WTC11 (cell line): Measurements from ENCODE around the gene ANKK1. TPM values are rescaled to one million over a fixed set of nuclear protein-coding genes. Genes with fewer than 3 reads are reported as not detected.

ENCODE experiments used
- ATAC-seq: fragments of 200-7000 bp; cut with Tn5 transposase; 2 replicates; pipeline ENCODE4 v1.10.0; 2021; ENCODE audit warnings: mild to moderate bottlenecking, moderate library complexity
- CTCF ChIA-PET: fragments of 300-600 bp; sonication (Branson Sonifier 250); formaldehyde crosslinking; loops from one replicate; lab custom pipeline; 2021; ENCODE audit warnings: antibody characterized with exemption; lab: Charles Lee
- POLR2A ChIA-PET: fragments of 350-600 bp; sonication (Branson Sonifier 250); formaldehyde crosslinking; loops from one replicate; lab custom pipeline; 2021; ENCODE audit warnings: antibody characterized with exemption; lab: Charles Lee
- DNase-seq: peaks from one replicate; pipeline ENCODE4 v3.0.0; 2021; ENCODE audit warnings: low spot score
- H3K27ac Mint-ChIP-seq: 2 replicates; pipeline ENCODE4 v1.8.0; 2021; ENCODE audit warnings: mixed read lengths
- H3K27me3 Mint-ChIP-seq: 2 replicates; pipeline ENCODE4 v1.8.0; 2021; ENCODE audit warnings: low read depth, mild to moderate bottlenecking, moderate library complexity, mixed read lengths
- H3K36me3 Mint-ChIP-seq: 2 replicates; pipeline ENCODE4 v1.8.0; 2021; ENCODE audit warnings: mixed read lengths
- H3K4me1 Mint-ChIP-seq: 2 replicates; pipeline ENCODE4 v1.8.0; 2022; ENCODE audit warnings: mixed read lengths
- H3K4me3 Mint-ChIP-seq: 2 replicates; pipeline ENCODE4 v1.8.0; 2021; ENCODE audit warnings: mild to moderate bottlenecking, moderate library complexity, mixed read lengths
- H3K9me3 Mint-ChIP-seq: 2 replicates; pipeline ENCODE4 v1.8.0; 2021; ENCODE audit warnings: mixed read lengths
- CBFB ChIP-seq: sonication (generic); formaldehyde crosslinking; IDR thresholded peaks from 2 replicates; pipeline ENCODE4 v1.8.1; 2022; ENCODE audit warnings: mild to moderate bottlenecking, low read depth, missing genetic modification reagents
- CREB1 ChIP-seq: sonication (generic); formaldehyde crosslinking; IDR thresholded peaks from 2 replicates; pipeline ENCODE4 v1.8.0; 2023; ENCODE audit warnings: mild to moderate bottlenecking, missing genetic modification reagents
- CREM ChIP-seq: sonication (generic); formaldehyde crosslinking; IDR thresholded peaks from 2 replicates; pipeline ENCODE4 v1.8.1; 2022; ENCODE audit warnings: mild to moderate bottlenecking, missing genetic modification reagents, moderate library complexity
- E2F1 ChIP-seq: sonication (generic); formaldehyde crosslinking; IDR thresholded peaks from 2 replicates; pipeline ENCODE4 v1.8.0; 2022; ENCODE audit warnings: mild to moderate bottlenecking, missing genetic modification reagents
- E2F4 ChIP-seq: sonication (generic); formaldehyde crosslinking; IDR thresholded peaks from 2 replicates; pipeline ENCODE4 v1.8.1; 2022; ENCODE audit warnings: low read depth, mild to moderate bottlenecking, moderate library complexity, missing genetic modification reagents, borderline replicate concordance
- ELF4 ChIP-seq: sonication (generic); formaldehyde crosslinking; IDR thresholded peaks from 2 replicates; pipeline ENCODE4 v1.8.1; 2022; ENCODE audit warnings: low read depth, mild to moderate bottlenecking, moderate library complexity, missing genetic modification reagents
- ESRRA ChIP-seq: sonication (generic); formaldehyde crosslinking; IDR thresholded peaks from 2 replicates; pipeline ENCODE4 v1.8.1; 2022; ENCODE audit warnings: mild to moderate bottlenecking, missing genetic modification reagents, borderline replicate concordance
- FOXJ3 ChIP-seq: sonication (generic); formaldehyde crosslinking; IDR thresholded peaks from 2 replicates; pipeline ENCODE4 v1.9.0; 2021; ENCODE audit warnings: missing genetic modification reagents, mild to moderate bottlenecking, borderline replicate concordance
- FOXP1 ChIP-seq: sonication (generic); formaldehyde crosslinking; IDR thresholded peaks from 2 replicates; pipeline ENCODE4 v1.8.0; 2022; ENCODE audit warnings: missing genetic modification reagents, mild to moderate bottlenecking, moderate library complexity, borderline replicate concordance
- GTF2I ChIP-seq: fragments of 250-450 bp; sonication (Bioruptor Pico); conservative IDR thresholded peaks from 2 replicates; pipeline ENCODE4 v1.4.0; 2021; ENCODE audit warnings: mild to moderate bottlenecking
- HMGA2 ChIP-seq: fragments of 250-450 bp; sonication (Bioruptor Pico); IDR thresholded peaks from 2 replicates; pipeline ENCODE4 v1.4.0; 2021; ENCODE audit warnings: mild to moderate bottlenecking, moderate library complexity
- MXD4 ChIP-seq: fragments of 250-450 bp; sonication (Bioruptor Pico); IDR thresholded peaks from 2 replicates; pipeline ENCODE4 v1.8.0; 2021; ENCODE audit warnings: mild to moderate bottlenecking, moderate library complexity, borderline replicate concordance
- MYBL2 ChIP-seq: sonication (generic); formaldehyde crosslinking; IDR thresholded peaks from 2 replicates; pipeline ENCODE4 v1.8.1; 2023; ENCODE audit warnings: mild to moderate bottlenecking, moderate library complexity, missing genetic modification reagents
- NFE2L1 ChIP-seq: sonication (generic); formaldehyde crosslinking; IDR thresholded peaks from 2 replicates; pipeline ENCODE4 v1.8.1; 2023; ENCODE audit warnings: missing genetic modification reagents
- NR3C1 ChIP-seq: sonication (generic); formaldehyde crosslinking; conservative IDR thresholded peaks from 2 replicates; pipeline ENCODE4 v1.8.1; 2023; ENCODE audit warnings: low read depth, mild to moderate bottlenecking, missing genetic modification reagents
- OVOL2 ChIP-seq: fragments of 250-450 bp; sonication (Bioruptor Pico); IDR thresholded peaks from 2 replicates; pipeline ENCODE4 v1.9.0; 2021; ENCODE audit warnings: mild to moderate bottlenecking, borderline replicate concordance
- PRDM15 ChIP-seq: sonication (generic); formaldehyde crosslinking; IDR thresholded peaks from 2 replicates; pipeline ENCODE4 v1.8.0; 2022; ENCODE audit warnings: missing genetic modification reagents
- RELA ChIP-seq: sonication (generic); formaldehyde crosslinking; IDR thresholded peaks from 2 replicates; pipeline ENCODE4 v1.8.1; 2022; ENCODE audit warnings: missing genetic modification reagents, mild to moderate bottlenecking, borderline replicate concordance
- RORB ChIP-seq: fragments of 250-450 bp; sonication (Bioruptor Pico); IDR thresholded peaks from 2 replicates; pipeline ENCODE4 v1.9.0; 2021; ENCODE audit warnings: mild to moderate bottlenecking
- SMAD3 ChIP-seq: sonication (generic); formaldehyde crosslinking; IDR thresholded peaks from 2 replicates; pipeline ENCODE4 v1.8.0; 2022; ENCODE audit warnings: missing genetic modification reagents, mild to moderate bottlenecking, borderline replicate concordance
- SP1 ChIP-seq: sonication (generic); formaldehyde crosslinking; conservative IDR thresholded peaks from 2 replicates; pipeline ENCODE4 v1.8.1; 2022; ENCODE audit warnings: missing genetic modification reagents
- TEAD1 ChIP-seq: sonication (generic); formaldehyde crosslinking; IDR thresholded peaks from 2 replicates; pipeline ENCODE4 v1.8.0; 2022; ENCODE audit warnings: mild to moderate bottlenecking, missing genetic modification reagents
- USF1 ChIP-seq: sonication (generic); formaldehyde crosslinking; IDR thresholded peaks from 2 replicates; pipeline ENCODE4 v1.8.0; 2022; ENCODE audit warnings: mild to moderate bottlenecking, missing genetic modification reagents
- ZMAT4 ChIP-seq: fragments of 250-450 bp; sonication (Bioruptor Pico); IDR thresholded peaks from 2 replicates; pipeline ENCODE4 v1.9.0; 2021; ENCODE audit warnings: mild to moderate bottlenecking
- ZNF219 ChIP-seq: sonication (generic); formaldehyde crosslinking; IDR thresholded peaks from 2 replicates; pipeline ENCODE4 v1.8.0; 2023; ENCODE audit warnings: missing genetic modification reagents, mild to moderate bottlenecking, borderline replicate concordance
- ZNF232 ChIP-seq: sonication (generic); formaldehyde crosslinking; IDR thresholded peaks from 2 replicates; pipeline ENCODE4 v1.8.0; 2022; ENCODE audit warnings: mild to moderate bottlenecking, missing genetic modification reagents
- ZNF263 ChIP-seq: sonication (generic); formaldehyde crosslinking; IDR thresholded peaks from 2 replicates; pipeline ENCODE4 v1.8.1; 2022; ENCODE audit warnings: low read depth, mild to moderate bottlenecking, moderate library complexity, missing genetic modification reagents
- ZNF512 ChIP-seq: sonication (generic); formaldehyde crosslinking; IDR thresholded peaks from 2 replicates; pipeline ENCODE4 v1.8.1; 2022; ENCODE audit warnings: missing genetic modification reagents, borderline replicate concordance
- ZNF671 ChIP-seq: fragments of 250-450 bp; sonication (Bioruptor Pico); IDR thresholded peaks from 2 replicates; pipeline ENCODE4 v1.8.0; 2021; ENCODE audit warnings: mild to moderate bottlenecking
- total RNA-seq: library from RNA; stranded (reverse); gene quantifications from 3 replicates; pipeline ENCODE4 v1.2.3, GENCODE V29; 2021

ANKK1 gene
- total RNA-seq, 1 experiment from 2014 or later: 0.15 TPM

- TF ChIP-seq E2F4 (CRISPR knock-in tag) (peak; percentile 76; the same call in 1 of the 2 replicates), FOXJ3 (CRISPR knock-in tag) (no peak), TEAD1 (CRISPR knock-in tag) (peak; percentile 84; the same call in 1 of the 2 replicates), RORB (CRISPR knock-in tag) (no peak), NFE2L1 (CRISPR knock-in tag) (peak; percentile 89), OVOL2 (CRISPR knock-in tag) (no peak), MXD4 (CRISPR knock-in tag) (no peak), GTF2I (CRISPR knock-in tag) (no peak), CBFB (CRISPR knock-in tag) (no peak; the same call in 1 of the 2 replicates), ZNF232 (CRISPR knock-in tag) (peak; percentile 35; the same call in 1 of the 2 replicates), PRDM15 (peak; percentile 35; the same call in 1 of the 2 replicates), ZNF219 (CRISPR knock-in tag) (no peak), CREB1 (peak; percentile 81; the same call in 1 of the 2 replicates), RELA (peak; percentile 92; the same call in 1 of the 2 replicates), ESRRA (CRISPR knock-in tag) (peak; percentile 74; the same call in 1 of the 2 replicates), MYBL2 (peak; percentile 75; the same call in 1 of the 2 replicates)
Measured at GRCh38 chr11:113387605-113388211, at the start of gene ANKK1 (continued).

GRCh38 chr11:113338730-113339129, 48.8 kb upstream of the ANKK1 start:
- no peak overlapping the region for H3K27ac Mint-ChIP-seq
- POLR2A ChIA-PET: no interaction called here
- peak; percentile 94 for ATAC-seq
- DNase-seq: peak; percentile 30
- CTCF ChIA-PET: interaction anchor here (1.1 kb wide), 1 partner anchor 201 kb away, joined by 3 read pairs; no protein-coding TSS in a partner anchor
- H3K4me3 Mint-ChIP-seq: no peak overlapping the region
- no peaks in the 10 kb centered on the region for H3K27me3 Mint-ChIP-seq
- H3K4me1 Mint-ChIP-seq: no peaks in the 10 kb centered on the region
- peaks cover 4% of the 10 kb centered on the region; the same call in 1 of the 2 replicates for H3K36me3 Mint-ChIP-seq
- TF ChIP-seq ZNF263 (CRISPR knock-in tag) (no peak), FOXP1 (CRISPR knock-in tag) (no peak), ZNF671 (no peak), ZNF219 (CRISPR knock-in tag) (no peak), ELF4 (CRISPR knock-in tag) (no peak), USF1 (CRISPR knock-in tag) (no peak), ZMAT4 (no peak), E2F1 (no peak), NR3C1 (CRISPR knock-in tag) (no peak), ZNF512 (CRISPR knock-in tag) (no peak), SP1 (CRISPR knock-in tag) (no peak), CREM (CRISPR knock-in tag) (no peak), HMGA2 (CRISPR knock-in tag) (no peak), NFE2L1 (CRISPR knock-in tag) (no peak), SMAD3 (CRISPR knock-in tag) (no peak)
- no peaks in the 10 kb centered on the region for H3K9me3 Mint-ChIP-seq
